Pulmonary artery endothelial cell (primary cell): ENCODE data around the gene CAPN14. TPM values are rescaled to one million over a fixed set of nuclear protein-coding genes. Genes with fewer than 3 reads are reported as not detected.

ENCODE experiments used
- DNase-seq: peaks from one replicate; pipeline ENCODE4 v3.0.0-alpha.2; 2011; ENCODE audit warnings: low read depth, low spot score
- total RNA-seq: library from RNA; depleted of rRNA; stranded (reverse); fragments of >200 nt; gene quantifications from 2 replicates; pipeline ENCODE4 v1.2.3, GENCODE V29; 2014

CAPN14 gene, protein sequence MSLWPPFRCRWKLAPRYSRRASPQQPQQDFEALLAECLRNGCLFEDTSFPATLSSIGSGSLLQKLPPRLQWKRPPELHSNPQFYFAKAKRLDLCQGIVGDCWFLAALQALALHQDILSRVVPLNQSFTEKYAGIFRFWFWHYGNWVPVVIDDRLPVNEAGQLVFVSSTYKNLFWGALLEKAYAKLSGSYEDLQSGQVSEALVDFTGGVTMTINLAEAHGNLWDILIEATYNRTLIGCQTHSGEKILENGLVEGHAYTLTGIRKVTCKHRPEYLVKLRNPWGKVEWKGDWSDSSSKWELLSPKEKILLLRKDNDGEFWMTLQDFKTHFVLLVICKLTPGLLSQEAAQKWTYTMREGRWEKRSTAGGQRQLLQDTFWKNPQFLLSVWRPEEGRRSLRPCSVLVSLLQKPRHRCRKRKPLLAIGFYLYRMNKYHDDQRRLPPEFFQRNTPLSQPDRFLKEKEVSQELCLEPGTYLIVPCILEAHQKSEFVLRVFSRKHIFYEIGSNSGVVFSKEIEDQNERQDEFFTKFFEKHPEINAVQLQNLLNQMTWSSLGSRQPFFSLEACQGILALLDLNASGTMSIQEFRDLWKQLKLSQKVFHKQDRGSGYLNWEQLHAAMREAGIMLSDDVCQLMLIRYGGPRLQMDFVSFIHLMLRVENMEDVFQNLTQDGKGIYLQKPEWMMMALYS
- total RNA-seq = 0.07 TPM in 1 of 2 replicates, not detected in the other

DNA sequence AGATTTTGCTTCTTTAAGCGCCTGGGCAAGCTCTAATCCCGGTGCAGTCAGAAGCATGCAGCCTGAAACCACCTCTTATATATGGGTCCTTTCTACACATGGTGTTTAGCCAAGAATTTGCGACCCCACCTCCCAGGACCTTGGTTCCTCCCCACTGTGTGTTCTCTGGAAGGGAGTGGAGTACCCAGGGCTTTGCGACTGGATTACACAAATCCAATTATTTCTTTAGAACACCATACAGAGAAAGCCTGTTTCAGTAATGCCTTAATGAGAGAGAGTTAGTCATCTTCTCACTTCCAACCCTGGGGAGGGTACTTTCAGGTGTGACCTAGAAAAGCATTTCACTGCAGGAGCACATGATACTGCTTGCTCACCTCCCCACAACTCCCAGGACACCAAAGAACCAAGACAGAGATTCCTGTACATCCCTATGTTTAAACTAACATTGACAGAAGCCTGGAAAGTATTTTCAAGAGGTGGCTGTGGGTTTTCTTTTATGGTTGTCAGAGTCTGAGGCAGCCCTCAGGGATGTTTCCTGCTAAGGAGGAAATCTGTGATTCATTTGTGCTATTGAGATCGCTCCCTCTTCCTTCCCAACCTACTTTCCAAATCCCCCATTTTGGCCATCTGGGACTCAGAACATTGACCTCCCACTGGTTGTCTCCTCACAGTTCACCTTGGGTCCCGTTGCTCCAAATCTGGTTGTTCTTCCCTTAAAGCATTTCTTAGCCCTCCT is at the start of gene CAPN14:
Gene CAPN14 (minus strand): TSS at position 51 of the 736 bp plus-strand sequence. CDS start 12,068 bp downstream, outside the sequence.
- no peak for DNase-seq

DNA sequence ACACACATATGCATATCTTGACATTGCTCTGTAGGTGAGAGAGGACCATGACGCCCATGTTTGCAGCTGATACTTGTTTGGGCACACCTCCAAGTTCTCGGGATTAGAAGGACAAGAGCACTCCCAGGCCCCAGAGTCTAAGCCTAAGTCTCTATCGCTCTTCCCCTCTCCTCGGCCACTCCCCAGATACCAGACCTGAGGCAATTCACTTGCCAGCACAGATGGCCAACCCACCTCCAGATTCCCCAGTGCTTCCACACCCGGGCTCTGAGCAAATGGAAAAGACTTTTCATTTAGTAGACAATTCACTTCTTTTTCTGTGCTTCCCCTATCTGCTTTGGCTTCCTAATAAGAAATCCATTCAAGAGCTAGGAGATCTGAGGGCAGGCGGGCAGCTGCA is 49.5 kb upstream of the CAPN14 start:
- no peak for DNase-seq

DNA sequence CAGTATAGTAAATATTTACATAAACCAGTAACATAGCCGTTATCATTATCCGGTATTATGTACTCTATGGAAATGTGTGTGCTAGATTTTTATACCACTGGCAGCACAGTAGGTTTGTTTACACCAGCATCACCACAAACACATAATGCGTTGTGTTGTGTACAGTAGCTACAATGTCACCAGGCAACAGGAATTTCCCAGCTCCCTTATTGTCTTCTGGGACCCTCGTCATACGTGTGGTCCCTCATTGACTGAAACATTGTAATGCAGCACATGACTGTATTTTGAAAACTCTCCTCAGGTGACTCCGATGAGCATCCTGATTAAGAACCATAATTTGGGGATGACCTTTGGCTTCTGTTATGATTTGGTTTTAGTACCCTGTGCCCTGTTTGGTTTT is 47.9 kb upstream of the CAPN14 start:
- DNase-seq = no peak

DNA sequence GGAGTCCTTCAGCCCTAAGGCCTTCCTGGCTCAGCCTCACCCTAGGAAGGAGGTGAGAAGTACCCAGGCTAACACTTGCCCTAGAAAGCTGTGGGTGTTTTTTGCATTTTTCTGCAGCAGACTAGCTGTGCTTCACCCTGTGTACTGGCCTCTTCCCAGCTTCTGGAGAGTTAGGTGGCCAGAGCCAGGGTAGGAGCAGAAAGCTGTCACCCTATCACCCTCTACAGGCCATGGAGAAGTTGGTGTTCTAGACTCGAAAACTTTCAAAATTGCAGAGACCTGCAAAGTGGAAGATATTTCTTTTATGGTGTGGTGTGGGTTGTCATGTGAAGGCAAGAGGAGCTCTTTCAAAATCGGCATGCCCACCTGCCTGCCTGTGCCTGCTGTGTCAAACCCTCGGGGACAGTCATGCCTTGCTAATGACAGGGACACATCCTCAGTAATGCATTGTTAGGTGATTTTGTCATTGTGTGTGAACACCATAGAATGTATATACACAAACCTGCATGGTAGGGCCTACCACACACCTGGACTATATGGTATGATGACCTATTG is 46.4 kb upstream of the CAPN14 start:
- no peak for DNase-seq

DNA sequence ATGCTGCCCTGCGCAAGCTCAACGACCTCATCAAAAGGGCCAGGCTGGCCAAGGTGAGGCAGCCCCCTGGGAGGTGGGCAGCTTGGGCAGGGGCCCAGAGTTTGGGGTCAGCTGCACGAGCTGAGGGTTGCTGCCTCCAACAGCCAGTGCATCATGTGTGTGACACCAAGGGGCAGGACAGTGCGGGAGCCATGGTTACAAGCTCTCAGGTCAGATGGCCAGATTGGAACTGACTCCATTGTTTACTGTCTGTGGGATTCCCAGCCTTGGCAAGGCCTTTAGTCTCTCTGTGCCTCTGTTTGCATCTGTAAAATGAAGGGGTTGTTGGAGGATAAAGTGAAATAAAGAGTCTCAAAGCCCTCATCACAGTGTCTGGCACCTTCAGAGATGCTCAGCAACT is 43.6 kb upstream of the CAPN14 start:
- DNase-seq = no peak

DNA sequence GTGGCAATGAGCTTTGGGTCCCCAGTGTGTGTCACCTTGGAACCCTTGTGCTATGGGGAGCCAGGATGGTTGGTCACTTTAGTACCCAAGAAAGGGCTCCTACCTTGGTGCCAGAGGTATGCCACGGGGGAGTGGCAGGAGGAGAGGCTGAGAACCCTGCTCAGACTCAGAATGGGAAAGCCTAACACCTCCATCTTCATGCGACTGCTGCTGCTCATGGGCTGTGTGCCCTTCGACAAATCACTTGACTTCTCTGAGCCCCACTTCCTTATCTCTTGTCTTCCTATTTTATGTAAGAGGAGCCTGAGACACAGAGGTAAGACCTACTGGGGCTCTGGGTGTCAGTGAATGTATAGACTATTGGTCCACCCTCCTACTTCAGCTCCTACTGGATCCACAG is 41.8 kb upstream of the CAPN14 start:
- no peak for DNase-seq

DNA sequence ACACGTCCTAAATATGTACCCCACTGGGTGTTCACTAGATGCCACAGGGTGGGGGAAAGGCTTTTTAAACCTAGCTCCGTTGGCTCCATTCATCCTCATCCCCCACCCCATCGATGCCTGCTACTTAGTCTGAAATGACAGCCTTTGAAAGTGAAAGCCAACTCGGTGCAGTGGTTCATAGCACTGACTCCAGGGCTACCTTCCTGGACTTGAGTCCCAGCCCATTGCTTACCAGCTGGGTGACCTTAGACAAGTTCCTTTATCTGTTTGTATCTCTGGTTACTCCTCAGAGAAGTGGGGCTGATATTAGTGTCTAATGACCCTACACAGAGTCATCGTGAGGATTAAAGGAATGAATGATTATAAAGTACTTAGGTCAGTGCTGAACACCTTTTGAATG is 41.0 kb upstream of the CAPN14 start:
- no peak for DNase-seq

DNA sequence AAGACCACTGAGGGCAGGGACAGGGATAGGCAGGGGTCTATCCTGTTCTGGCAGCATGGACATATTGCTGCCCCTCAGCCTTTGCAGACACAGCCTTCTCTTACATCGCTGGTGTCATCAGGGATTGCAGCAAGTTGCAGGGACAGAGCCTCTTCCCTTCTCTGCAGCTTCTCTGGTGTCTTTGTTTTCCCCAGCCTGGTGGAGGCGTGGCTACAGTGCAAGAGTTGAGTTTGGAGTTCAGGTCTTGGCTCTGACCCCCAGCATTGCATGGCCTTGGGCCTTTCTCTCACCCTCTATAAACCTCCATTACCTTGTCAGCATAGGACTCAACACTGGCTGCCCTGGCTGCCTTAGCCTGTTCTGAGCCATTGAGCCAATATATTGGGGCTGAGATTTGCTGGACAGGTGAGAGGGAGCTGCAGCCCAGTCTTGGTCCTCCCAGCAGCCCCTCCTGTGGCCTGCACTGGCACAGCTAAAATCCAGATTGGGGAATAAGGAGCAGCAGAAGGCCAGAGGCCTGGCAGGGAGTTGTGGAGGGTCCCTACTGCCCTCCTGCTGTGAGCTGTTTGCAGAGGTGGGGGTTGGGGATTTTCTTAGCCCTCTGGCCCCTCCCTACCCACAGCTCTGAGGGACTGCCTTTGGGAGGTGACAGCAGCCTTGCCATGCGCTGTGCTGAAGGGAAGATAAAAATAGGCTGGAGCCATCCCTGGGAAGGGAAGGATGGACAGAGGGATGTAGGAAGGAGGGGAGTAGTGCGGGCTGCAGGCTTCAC is 39.5 kb upstream of the CAPN14 start:
- no peak for DNase-seq

DNA sequence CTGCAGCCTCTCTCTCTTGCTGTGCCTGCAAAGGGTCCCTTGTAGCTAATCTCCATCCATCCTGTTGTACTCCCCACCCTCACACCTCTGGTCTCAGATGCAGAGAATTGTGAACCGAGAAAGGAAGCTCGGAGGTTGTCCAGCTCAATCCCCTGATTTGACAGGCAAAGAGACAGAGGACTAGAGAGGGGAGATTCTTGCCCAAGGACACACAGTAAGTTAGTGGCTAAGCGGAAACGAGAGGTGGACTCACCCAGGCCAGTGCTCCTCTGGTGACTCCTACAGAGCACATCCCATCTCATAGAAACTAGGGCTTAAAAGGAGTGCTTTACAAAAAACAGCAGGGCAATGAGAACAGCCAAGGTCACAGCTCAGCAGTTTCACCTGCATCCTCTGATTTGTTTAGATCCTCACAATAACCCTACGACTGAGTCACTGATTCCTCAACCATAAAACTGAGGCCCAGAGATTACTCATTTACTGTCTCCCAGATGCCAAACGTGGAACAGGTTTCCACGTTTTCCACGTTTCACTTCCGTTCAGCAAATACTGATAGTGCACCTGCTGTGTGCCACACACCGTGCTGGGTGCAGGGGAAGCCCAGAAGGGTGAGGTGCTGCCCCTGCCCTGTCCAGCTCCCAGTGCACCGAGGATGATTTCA is 38.7 kb upstream of the CAPN14 start:
- DNase-seq = no peak

DNA sequence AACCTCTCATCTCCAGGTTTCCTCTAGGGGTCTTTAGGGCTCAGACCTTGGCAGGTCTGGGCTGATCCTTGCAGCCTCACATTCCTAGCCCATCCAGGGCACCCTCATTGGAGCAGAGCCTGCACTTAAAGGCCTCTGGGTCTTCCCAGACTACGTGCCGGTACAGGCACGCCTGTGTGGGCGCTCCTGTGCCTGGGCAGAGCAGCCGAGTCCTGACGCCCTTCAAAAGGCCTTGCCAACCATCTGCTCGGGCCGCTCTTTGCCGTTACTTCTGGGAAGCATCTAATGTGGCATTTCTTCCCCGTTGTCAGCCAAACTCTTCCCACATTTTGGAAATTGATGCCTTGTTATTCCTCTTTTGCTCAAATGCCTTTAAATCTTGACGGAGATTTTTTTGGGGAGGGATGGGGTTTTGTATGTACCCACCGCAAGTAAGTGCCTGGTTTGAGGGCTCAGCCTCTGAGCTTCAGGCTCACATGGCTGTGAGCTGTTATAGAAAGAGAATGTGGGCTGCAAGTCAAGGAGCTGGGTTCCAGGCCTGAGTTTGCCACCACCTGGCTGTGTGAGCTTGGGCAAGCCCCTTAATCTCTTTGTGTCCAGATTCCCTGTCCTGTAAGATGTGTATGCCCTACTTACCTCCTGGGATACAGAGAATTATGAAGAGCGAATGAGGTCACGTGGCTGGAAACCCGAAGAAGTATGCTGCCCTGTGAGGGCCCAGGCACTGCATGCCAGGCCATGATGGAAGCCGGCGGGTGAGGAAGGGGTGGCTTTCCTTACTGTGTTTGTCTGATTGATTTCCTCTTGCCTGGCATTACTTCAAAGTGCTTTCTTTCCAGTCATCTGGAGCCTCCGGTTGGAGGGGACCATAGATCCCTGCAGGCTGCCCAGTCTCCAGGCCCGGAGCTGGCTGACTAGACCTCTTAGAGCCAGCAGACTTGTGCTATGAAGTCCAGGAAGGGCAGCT is 37.2 kb upstream of the CAPN14 start:
- no peak for DNase-seq

DNA sequence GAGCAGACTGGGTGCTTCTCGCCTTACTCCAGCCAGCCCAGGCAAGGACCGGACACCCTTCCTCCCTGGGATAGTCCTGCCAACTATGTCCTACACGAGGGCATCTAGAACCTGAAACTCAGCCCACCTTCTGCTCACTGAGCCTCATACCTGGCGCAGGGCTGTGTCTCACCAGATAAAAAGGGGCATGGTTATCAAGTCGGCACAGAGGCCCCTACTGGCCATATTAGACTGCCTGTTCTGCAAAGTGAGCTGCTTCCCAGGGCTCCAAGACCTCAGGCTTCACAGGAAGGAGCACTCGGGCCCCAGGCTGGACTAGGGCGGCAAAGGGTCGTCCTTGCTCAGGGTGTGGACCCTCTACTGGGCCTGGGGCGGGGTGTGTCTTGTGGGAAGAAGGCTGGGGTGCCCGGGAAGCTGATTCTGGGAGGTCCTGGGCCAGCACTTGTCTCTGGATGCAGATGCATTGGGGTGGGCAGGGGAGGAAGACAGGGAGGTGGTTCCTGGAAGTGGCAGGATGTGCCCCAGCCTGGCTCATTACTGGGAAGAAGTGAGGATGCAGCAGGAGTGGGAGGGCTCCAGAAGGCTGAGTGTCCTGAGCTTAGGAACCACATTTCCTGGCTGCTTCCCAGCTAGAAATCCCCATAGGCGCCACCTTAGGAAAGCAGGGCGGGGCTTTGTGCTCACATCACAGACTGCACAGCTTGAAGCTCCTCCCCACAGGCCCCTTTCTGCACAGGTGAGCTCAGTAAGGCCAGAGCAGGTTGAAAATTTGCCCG is 36.2 kb upstream of the CAPN14 start:
- no peak for DNase-seq

DNA sequence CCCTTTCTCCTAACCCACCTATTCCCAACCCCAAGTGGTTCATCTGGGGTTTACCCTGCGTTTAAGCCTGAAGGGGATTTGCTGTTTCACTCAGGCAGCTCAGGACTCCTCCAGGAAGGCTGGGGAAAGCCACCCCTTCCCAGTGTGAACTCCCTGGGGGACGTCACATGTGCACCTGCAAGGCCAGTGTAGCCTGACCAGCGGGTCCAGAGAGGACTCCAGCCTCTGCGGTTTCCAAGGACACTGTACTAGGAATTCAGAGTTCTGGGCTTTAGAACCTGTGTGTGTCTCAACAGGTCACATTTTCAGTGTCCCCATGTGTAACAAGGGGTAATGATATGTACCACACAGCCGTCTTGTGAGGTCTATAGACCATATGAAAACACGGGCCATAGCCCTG is 34.5 kb upstream of the CAPN14 start:
- no peak for DNase-seq

DNA sequence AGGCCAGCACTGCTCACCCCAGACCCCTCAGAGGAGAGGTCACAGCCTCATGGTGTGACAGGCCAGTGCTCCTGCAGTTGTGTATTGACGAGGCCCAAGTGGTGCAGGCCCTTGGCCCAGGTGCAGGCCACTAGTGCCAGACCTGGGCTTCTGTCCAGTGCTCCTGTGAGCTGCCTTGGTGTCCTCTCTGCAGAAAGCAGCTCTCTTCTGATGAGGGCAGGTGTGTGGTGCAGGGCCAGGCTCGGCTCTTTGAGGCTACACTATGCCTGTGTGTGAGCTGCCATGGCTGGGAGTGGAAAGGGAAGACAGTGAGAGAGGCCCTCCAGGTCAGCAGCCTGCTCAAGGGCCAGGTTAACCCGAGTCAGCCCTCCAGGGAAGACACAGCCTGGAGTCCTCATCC is 33.7 kb upstream of the CAPN14 start:
- DNase-seq = no peak

DNA sequence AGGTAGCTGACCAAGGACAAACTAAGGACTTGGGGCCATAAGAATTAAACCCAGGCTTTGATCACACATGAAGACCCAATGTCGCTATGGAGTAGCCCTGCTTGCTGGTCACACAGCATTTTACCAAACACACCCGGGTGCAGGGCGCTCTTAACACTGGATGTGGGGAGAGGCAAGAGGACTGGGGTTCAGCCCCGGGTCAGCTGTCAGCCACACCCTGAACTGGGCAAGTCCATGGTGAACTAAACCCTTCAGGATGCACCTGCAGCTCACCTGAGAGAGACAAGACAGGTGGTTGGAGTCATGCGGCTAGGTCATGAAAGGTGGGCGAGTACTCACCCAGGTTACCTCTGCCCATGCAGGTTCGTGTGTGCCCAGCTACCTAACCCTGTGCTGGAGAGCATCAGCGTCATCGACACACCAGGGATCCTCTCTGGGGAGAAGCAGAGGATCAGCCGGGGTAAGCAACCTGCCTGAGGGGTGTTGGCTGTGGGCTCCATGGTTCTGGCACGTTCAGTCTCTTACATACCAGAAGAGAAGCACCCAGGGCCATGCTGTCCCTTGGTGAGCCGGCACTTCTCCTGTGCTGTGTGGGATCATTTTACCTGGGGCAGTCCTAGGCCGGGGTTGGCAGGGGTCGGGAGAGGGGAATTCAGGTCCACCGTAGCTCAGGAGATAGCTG is 31.8 kb upstream of the CAPN14 start:
- DNase-seq = no peak

DNA sequence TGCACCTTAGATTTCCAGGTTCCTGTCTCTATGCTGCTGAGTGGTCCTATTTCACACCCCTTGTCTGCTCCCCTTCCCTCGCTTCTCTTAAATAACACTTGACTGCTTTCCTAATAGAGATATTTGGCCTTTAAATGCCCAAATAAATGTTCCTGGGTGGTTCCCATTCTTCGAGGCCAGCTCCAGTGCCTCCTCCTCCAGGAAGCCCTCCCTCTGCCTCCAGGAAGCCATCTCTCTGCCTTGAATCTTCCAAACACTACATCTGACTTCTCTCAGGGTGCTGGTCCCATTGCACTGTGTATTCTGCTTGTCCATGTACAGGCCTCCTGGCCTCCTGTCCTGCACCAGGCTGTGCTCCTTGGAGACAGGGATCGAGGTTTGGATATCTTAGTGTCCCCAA is 30.8 kb upstream of the CAPN14 start:
- DNase-seq = no peak

DNA sequence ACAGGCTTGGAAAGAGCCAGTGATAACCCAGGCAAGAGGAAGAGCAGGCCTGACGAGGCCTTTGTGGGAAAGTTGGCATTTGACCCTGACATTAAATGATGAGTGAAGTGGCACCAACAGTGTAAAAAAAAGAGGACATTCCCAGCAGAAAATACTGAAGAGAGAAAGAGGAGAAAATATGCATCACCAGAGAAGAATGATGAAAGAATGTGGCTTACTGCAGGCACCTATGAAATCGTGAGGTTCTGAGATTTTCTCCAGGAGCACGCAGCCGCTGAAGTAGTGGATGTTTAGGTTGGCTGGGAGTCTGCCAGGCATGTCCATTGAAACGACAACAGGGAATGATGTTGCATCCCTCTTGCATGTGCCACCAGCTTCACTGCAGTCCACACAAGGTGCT is 30.4 kb upstream of the CAPN14 start:
- no peak for DNase-seq

DNA sequence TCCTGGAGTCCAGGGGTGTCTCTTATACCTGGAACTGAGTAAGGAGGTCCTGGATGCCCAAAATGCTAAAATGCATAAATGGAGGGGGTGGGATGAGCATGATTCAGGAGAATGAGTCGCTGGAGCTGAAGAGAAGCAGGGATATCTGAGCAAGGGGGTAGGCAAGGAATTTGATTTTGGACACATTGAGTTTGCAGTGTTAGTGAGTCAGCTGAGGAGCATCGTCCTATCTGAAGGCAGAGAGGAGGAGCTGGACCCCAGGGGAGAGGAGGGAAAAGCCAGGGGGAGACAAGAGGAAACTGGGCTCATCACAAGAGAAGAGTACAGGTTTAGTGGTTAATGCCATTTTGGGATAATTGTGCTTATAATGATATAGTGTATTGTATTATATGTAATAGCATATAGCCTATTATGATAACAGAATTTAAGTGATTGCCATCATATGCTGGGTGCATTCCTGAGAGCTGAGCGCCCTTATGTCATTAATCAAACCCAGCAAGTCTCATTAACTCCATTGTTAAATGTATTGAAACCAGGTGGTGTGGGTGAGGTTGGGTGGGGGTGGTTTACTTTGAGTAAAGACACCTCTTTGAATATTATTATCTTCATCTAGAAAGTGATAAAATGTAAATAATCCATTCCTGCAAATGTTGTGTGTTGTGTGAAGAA is 29.0 kb upstream of the CAPN14 start:
- no peak for DNase-seq

DNA sequence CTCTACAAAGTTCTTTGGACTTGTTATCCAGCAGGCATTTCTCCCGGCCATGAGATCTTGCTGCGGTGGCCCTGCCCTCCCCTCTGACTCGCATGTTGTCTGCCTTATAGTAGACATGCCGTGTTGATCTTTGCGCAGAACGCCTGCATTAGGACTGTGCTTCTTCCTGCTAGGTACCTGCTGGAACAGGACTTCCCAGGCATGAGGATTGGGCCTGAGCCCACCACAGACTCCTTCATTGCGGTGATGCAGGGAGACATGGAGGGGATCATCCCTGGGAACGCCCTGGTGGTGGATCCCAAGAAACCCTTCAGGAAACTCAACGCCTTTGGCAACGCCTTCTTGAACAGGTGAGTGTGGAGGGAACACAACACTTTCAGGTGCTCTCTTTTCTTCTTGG is 26.8 kb upstream of the CAPN14 start:
- no peak for DNase-seq
